ENCODE results near the gene CTSO.

The CTSO gene

GRCh38 chr4:155875878-155876277, 77.8 kb downstream of the CTSO start:
- Histone ChIP-seq H2BK120ac (ENCODE audit: low read depth, low read length) (no peak overlapping the region), H3K23ac (ENCODE audit: low read length in 2 of 2) (no peak overlapping the region)

More at GRCh38 chr4:155875878-155876277, 77.8 kb downstream of the CTSO start:
- Histone ChIP-seq H3K18ac (ENCODE audit: low read depth in 1 of 2, low read length in 2 of 2) (no peak overlapping the region), H3K4ac (ENCODE audit: low read depth in 1 of 2, low read length in 2 of 2) (no peak overlapping the region), H4K8ac (ENCODE audit: low read length) (no peak overlapping the region), H3K4me2 (ENCODE audit: low read length, poor library complexity, severe bottlenecking) (no peak overlapping the region), H3K14ac (ENCODE audit: low read length in 2 of 2) (no peak overlapping the region), H3K79me1 (replicated peaks; ENCODE audit: low read length, poor library complexity, severe bottlenecking) (no peaks in the 10 kb centered on the region), H2AFZ (ENCODE audit: low read depth, low read length) (no peak overlapping the region), H3K36me3 (ENCODE audit: control insufficient read depth in 1 of 2, insufficient read depth in 2 of 2, low read depth in 1 of 2, low read length in 2 of 2) (no peaks in the 10 kb centered on the region), H3K27ac (ENCODE audit: low read length, poor library complexity, severe bottlenecking) (no peak overlapping the region), H2BK5ac (ENCODE audit: low read depth, low read length, poor library complexity, severe bottlenecking) (no peak overlapping the region), H3K9me3 (ENCODE audit: control insufficient read depth, low read length) (peaks cover 36% of the 10 kb centered on the region), H3K9ac (ENCODE audit: low read length) (no peak overlapping the region), H4K91ac (ENCODE audit: low read length) (no peak overlapping the region), H3K4me1 (ENCODE audit: control insufficient read depth, insufficient read depth, low read depth, low read length) (no peaks in the 10 kb centered on the region), H3K4me3 (ENCODE audit: insufficient read depth in 1 of 2, low read depth in 1 of 2, low read length in 2 of 2) (no peak overlapping the region), H3K27me3 (ENCODE audit: control insufficient read depth in 1 of 2, insufficient read depth in 1 of 2, low read length in 2 of 2) (no peaks in the 10 kb centered on the region), H2AK5ac (ENCODE audit: low read length, severe bottlenecking) (no peak overlapping the region), H2BK15ac (ENCODE audit: low read depth, poor library complexity, severe bottlenecking) (no peak overlapping the region), H2BK12ac (ENCODE audit: low read length in 2 of 2) (no peak overlapping the region)
- WGBS = 85% methylated on average over 1 of the region's 1 CpG
- DNase-seq = no peak

Measured in mesenchymal stem cell (in vitro differentiated cells and primary cell).